ENCODE data around the gene PTGIS. TPM values are rescaled to one million over a fixed set of nuclear protein-coding genes. Genes with fewer than 3 reads are reported as not detected.

PTGIS gene
- total and polyA plus RNA-seq, 2 donors (not counting 3 experiments of a cell fraction or from before 2014, with no cell fraction given) = 6.2 to 11.8 TPM

DNA sequence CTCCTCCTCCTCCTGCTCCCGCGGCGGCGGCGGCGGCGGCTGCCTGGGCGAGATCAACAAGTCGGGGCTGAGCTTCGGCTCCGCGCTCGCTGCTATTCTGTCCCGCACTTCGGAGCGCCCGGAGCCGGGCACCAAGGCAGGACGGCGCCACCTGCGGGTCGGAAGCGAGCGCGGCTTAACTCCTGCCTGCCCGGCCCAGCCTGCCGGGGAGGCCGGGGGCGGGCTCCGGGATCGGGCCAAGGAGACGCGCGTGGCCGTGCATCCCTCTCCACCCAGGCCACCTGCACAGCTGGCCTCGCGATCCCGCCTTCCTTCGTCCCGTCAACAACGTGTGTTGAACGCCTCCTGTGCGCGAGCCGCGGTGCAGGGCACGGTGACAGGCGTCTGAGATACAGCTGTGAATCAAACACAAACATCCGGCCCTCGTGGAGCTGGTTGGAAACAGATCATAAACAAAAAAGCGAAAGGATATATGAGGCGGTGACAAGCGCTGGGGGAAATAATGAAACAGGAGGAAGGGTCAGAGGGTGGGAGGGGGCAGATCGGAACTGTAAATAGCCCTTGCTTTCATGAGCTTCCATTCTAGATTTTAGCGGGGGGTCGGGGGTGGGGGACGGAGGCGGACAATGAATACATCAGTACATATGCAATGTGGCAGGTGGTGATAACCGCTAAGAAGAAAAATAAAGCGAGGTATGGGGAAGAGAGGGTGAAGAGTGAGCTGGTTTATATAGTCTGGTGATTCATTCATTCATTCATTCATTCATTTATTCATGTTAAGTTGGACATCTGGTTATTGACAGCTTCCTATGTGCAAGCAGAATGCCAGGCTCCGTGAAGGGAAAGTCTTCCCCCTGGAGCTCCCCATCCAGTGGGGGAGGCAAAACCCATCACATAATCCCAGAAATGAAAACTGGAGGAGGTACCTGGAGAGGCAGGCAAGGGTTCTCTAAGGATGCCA is 83.5 kb downstream of the PTGIS start:
- Histone ChIP-seq H3K9ac (replicated peaks; ENCODE audit: extremely low read depth, insufficient read depth, low read length) (no peak overlapping the region), H3K36me3 (ENCODE audit: control insufficient read depth in 2 of 2, extremely low read depth in 1 of 2, insufficient read depth in 2 of 2, low read length in 2 of 2) (no peaks in the 10 kb centered on the region), H3K4me1 (ENCODE audit: control insufficient read depth, extremely low read depth, insufficient read depth, low read length) (no peaks in the 10 kb centered on the region), H3K9me3 (replicated peaks; ENCODE audit: control insufficient read depth, insufficient read depth, low read length) (no peaks in the 10 kb centered on the region), H2AFZ (ENCODE audit: low read depth, low read length) (peak overlapping the region; percentile 55), H3K79me2 (ENCODE audit: control insufficient read depth, insufficient read depth, low read length) (no peaks in the 10 kb centered on the region), H4K20me1 (replicated peaks; ENCODE audit: control insufficient read depth, extremely low read depth, insufficient read depth, low read length) (no peaks in the 10 kb centered on the region), H3K4me2 (ENCODE audit: insufficient read depth, low read length) (peak overlapping the region; percentile 29), H3K9me1 (replicated peaks; ENCODE audit: control insufficient read depth, extremely low read depth, insufficient read depth, low read length) (no peaks in the 10 kb centered on the region), H3K4me3 (replicated peaks in 1 of 3; ENCODE audit: insufficient read depth in 1 of 3, low read depth in 1 of 3, low read length in 3 of 3) (peak overlapping the region in 2 of 3 experiments; percentile 6 to 7), H3K27me3 (ENCODE audit: control insufficient read depth in 2 of 2, insufficient read depth in 2 of 2, low read length in 2 of 2) (peaks cover 16 to 19% of the 10 kb centered on the region in 2 experiments), H3K27ac (ENCODE audit: insufficient read depth, low read depth, low read length) (no peak overlapping the region)
- dilution Hi-C loops (cut with MboI; ENCODE audit: extremely low pct_ligation_motif_present, low sequenced_read_pairs) = no loop called here
- DNase-seq (ENCODE audit: low read depth, low spot score) (peak; percentile 67), FAIRE-seq (no peak)
- CTCF ChIA-PET = interaction anchor here (0.5 to 4.0 kb wide), 44 partner anchors 9 to 658 kb away, joined by 3 to 93 read pairs (median 5); no protein-coding TSS in a partner anchor
- no TSS peak for BruUV-seq (replicated peaks)
- POLR2A ChIA-PET = interaction anchor here (0.5 to 0.6 kb wide), 2 partner anchors 154 to 328 kb away, joined by 4 to 6 read pairs; partner anchors contain the start of gene SLC9A8
- intact Hi-C loops (cut with micrococcal nuclease) = loop anchor here (1.0 kb wide), 3 partner anchors 50 to 150 kb away; no protein-coding TSS in a partner anchor
- TF ChIP-seq, protein P1, sequence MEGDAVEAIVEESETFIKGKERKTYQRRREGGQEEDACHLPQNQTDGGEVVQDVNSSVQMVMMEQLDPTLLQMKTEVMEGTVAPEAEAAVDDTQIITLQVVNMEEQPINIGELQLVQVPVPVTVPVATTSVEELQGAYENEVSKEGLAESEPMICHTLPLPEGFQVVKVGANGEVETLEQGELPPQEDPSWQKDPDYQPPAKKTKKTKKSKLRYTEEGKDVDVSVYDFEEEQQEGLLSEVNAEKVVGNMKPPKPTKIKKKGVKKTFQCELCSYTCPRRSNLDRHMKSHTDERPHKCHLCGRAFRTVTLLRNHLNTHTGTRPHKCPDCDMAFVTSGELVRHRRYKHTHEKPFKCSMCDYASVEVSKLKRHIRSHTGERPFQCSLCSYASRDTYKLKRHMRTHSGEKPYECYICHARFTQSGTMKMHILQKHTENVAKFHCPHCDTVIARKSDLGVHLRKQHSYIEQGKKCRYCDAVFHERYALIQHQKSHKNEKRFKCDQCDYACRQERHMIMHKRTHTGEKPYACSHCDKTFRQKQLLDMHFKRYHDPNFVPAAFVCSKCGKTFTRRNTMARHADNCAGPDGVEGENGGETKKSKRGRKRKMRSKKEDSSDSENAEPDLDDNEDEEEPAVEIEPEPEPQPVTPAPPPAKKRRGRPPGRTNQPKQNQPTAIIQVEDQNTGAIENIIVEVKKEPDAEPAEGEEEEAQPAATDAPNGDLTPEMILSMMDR (IDR thresholded peaks at IDR 0.05; ENCODE audit: extremely low read depth in 1 of 2, insufficient read depth in 1 of 2, low read depth in 1 of 2, low read length in 2 of 2) = peak; percentile 66 to 87
- peak; percentile 11 for TF ChIP-seq MAX (IDR thresholded peaks at IDR 0.05; ENCODE audit: insufficient read depth, insufficient read length)
- no peak for TF ChIP-seq GATA2 (IDR thresholded peaks at IDR 0.05; ENCODE audit: insufficient read depth, insufficient read length, low read depth, low read length)
